GM10248 (cell line): Measurements from ENCODE around the gene NR1I2.

Experiments
- CTCF ChIA-PET: fragments of 300-600 bp; sonication (Branson Sonifier 250); formaldehyde crosslinking; extraction: SDS; loops from one replicate; lab custom pipeline; 2021; ENCODE audit warnings: antibody characterized with exemption; lab: Yijun Ruan, JAX
- POLR2A ChIA-PET: fragments of 350-650 bp; sonication (Branson Sonifier 250); formaldehyde crosslinking; extraction: SDS; loops from one replicate; lab custom pipeline; 2020; ENCODE audit warnings: antibody characterized with exemption; lab: Yijun Ruan, JAX
- DNase-seq: peaks from one replicate; pipeline ENCODE4 v3.0.0; 2012; ENCODE audit errors: extremely low spot score
- CTCF ChIP-seq: IDR thresholded peaks from 2 replicates; pipeline ENCODE4 v1.5.1; 2012; ENCODE audit warnings: mild to moderate bottlenecking, low read depth; ENCODE audit errors: extremely low read depth, missing control alignments, control extremely low read depth

The NR1I2 gene

DNA sequence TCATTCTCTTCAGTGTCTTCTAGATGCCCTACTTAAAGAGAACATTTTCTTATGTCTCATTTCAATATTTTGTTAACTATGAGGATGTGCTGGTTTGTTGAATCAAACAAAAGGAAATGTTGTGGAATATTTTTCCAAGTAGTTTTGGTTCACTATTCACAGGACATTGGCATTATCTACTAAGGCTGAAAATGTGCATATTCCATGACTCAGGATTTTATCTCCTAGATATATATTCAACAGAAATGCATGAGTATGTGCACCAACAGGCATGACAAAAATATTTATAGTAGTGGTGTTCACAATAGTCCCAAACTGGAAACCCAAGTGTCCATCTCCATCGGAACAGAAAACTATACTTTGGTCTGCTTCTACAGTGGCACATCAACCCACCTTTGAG is 16.7 kb upstream of the NR1I2 start:
- ChIA-PET POLR2A (no interaction called here), CTCF (interaction anchor here (1.4 to 2.7 kb wide), 3 partner anchors 11 to 20 kb away, joined by 3 to 12 read pairs (median 4); no protein-coding TSS in a partner anchor)
- DNase-seq = no peak
- no peak for TF ChIP-seq CTCF

- ChIA-PET CTCF (interaction anchor here (0.8 to 1.9 kb wide), 4 partner anchors 17 to 24 kb away, joined by 3 to 6 read pairs (median 4); no protein-coding TSS in a partner anchor), POLR2A (no interaction called here)
- DNase-seq = no peak
- no peak for TF ChIP-seq CTCF
Measured at GRCh38 chr3:119767936-119768601, 13.8 kb upstream of the NR1I2 start.

DNA sequence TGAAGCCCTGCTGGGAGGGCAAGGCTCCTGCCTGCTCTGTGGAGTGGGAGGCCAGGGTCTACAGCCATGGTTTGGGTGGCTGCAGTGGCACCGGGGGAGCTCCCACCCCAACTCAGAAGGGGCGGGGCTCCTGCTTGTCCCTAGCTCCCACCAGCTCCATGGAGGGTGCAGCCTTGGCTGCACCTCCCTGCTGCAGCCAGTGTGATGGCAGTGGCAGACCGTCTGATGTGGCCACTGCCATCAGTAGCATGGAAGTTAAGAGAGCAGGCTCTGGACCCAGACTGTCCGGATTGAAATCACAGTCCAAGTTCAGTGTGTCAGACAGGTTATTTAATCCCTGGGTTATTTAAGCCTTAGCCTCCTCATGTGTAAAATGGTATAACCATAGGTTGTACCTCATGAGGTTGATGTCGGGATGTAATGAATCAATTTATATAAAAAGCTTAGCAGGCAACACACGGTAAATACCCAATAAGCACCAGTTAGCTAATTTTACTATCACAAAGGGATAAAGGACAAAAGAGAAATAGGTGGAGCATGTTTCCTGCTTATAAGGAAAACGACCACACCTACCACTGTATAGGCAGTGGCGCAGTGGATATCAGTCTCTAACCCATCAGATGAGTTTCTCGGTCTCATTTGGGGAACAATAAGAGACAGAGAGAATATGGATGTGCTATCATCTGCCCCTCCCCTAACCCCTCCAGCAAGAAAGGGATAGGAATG is 13.1 kb upstream of the NR1I2 start:
- TF ChIP-seq CTCF = no peak
- CTCF ChIA-PET = interaction anchor here (0.9 to 1.9 kb wide), 3 partner anchors 11 to 23 kb away, joined by 3 to 6 read pairs (median 6); no protein-coding TSS in a partner anchor
- DNase-seq = no peak
- POLR2A ChIA-PET = no interaction called here

DNA sequence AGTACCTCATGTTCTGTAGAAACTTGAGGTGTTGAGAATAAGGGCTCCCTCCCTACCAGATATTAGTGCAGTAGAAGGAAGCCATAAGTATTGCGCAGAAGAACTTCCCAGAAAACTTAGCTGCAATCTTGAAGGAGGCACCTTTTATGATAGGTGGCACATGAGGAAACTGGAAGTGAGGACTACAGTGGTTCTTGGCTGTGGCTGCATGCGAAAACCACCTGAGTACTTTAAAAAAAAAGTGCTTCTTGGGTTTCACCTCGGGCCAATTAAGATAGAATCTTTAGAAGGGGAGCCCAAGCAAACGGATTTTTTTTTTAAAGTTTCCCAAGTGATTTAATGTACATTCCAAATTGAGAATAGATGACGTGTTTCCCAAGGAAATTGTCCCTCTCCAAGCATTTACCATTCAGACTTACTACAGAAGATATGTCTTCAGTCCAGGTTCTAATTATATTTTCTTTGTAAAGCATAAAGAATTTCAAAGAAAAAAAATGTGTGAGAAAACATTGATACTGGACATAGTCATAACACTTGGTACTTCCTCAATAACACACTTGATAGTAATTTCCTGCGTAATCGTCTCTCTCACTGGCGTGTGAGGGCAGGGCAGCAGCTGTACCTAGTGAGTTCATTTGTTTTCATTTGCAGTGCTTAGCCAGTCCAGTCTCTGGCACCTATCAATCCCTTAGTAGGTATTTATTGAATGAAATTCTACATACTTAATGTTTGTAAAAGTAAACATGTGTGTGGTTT is 12.3 kb upstream of the NR1I2 start:
- DNase-seq = no peak
- CTCF ChIA-PET = interaction anchor here (1.8 kb wide), 1 partner anchor 11 kb away, joined by 6 read pairs; no protein-coding TSS in a partner anchor
- no peak for TF ChIP-seq CTCF
- POLR2A ChIA-PET = no interaction called here

DNA sequence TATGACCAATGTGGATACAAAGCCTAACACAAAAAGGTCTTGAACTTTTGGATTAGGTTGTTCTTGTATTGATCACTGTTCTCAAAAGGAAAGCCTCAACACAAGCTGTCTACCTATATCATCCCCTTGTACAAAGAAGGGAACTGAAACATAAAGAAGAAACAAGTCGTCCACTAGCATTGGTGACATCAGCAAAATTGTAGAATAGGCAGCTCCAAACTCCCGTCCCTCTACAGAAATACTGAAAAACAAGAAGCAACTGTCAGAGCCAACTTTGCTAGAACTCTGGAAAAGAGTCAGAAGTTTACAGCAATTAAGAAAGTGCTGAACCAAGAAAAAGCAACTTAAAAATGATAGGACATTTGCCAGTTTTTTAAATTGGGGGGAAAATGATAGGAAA is 7.5 kb upstream of the NR1I2 start:
- POLR2A ChIA-PET = no interaction called here
- DNase-seq = peak; percentile 40
- no peak for TF ChIP-seq CTCF
- CTCF ChIA-PET = interaction anchor here (1.5 kb wide), 1 partner anchor 19 kb away, joined by 3 read pairs; no protein-coding TSS in a partner anchor

DNA sequence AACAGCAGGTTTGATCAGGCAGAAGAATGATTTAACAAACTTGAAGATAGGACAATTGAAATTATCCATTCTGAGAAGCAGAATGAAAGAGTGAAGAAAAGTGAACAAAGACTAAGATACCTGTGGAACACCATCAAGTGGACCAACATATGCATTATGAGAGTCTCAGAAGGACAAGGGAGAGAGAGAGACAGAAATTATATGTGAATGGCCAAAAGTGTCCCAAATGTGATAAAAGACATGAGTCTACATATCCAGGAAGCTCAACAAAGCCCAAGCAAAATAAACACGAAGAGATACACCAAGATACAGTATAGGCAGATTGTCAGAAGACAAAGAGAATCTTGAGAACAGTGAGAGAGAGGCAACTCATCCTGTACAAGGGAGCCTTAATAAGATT is 5.6 kb upstream of the NR1I2 start:
- no peak for DNase-seq
- no peak for TF ChIP-seq CTCF
- POLR2A ChIA-PET = no interaction called here
- CTCF ChIA-PET = interaction anchor here (1.4 kb wide), 1 partner anchor 25 kb away, joined by 3 read pairs; no protein-coding TSS in a partner anchor
